Breast epithelium (tissue), 3 donors: ENCODE data around the gene MASP2.

ENCODE experiments used
- CTCF ChIP-seq, 3 donors: fragments of 450-650 bp; IDR thresholded peaks; one replicate each; pipeline ENCODE4 v1.5.1; 2016 to 2017; ENCODE audit warnings: antibody characterized with exemption in 3 of 3, mild to moderate bottlenecking in 3 of 3, moderate library complexity in 3 of 3
- POLR2A ChIP-seq: fragments of 450-650 bp; IDR thresholded peaks from one replicate; pipeline ENCODE4 v1.6.1; 2016; ENCODE audit warnings: antibody characterized with exemption, mild to moderate bottlenecking, moderate library complexity
- POLR2AphosphoS5 ChIP-seq, 3 donors: sonication (generic); formaldehyde crosslinking; IDR thresholded peaks; one replicate each; pipeline ENCODE4 v1.6.1; 2017; ENCODE audit warnings: antibody characterized with exemption in 3 of 3

GRCh38 chr1:11059155-11059967 lies 12.3 kb upstream of the MASP2 start:
- no peak for TF ChIP-seq CTCF (IDR thresholded peaks at IDR 0.05)
- no peak for TF ChIP-seq POLR2AphosphoS5 (IDR thresholded peaks at IDR 0.05)
- TF ChIP-seq POLR2A, result no peak
